Keratinocyte (primary cell): Measurements from ENCODE around the gene FAM83E. TPM values are rescaled to one million over a fixed set of nuclear protein-coding genes. Genes with fewer than 3 reads are reported as not detected.

Experiments
- DNase-seq: peaks from one replicate; pipeline ENCODE4 v3.0.0-alpha.2; 2011; ENCODE audit warnings: low read depth, missing footprints, low spot score
- FAIRE-seq: peaks from 2 replicates; lab custom pipeline; 2011; peaks lifted over from hg19 to GRCh38; lab: Jason Lieb, UNC
- H2AFZ ChIP-seq: 2 replicates; pipeline ENCODE4 v1.6.0; 2012; ENCODE audit warnings: low read length, control low read depth, inconsistent platforms; ENCODE audit not compliant: control insufficient read depth
- H3K27ac ChIP-seq: 2 replicates; pipeline ENCODE4 v1.5.1; 2011; ENCODE audit warnings: low read length; ENCODE audit not compliant: control insufficient read depth, insufficient read depth
- H3K27me3 ChIP-seq: 3 replicates; pipeline ENCODE4 v1.6.0; 2011; ENCODE audit warnings: low read length; ENCODE audit not compliant: control insufficient read depth, insufficient read depth; ENCODE audit errors: extremely low read depth
- H3K36me3 ChIP-seq, 2 experiments: 2 replicates in 1 of 2; 3 replicates in 1 of 2; pipeline ENCODE4 v1.5.1; 2011; ENCODE audit warnings: low read length in 2 of 2, mild to moderate bottlenecking in 1 of 2; ENCODE audit not compliant: control insufficient read depth in 2 of 2, insufficient read depth in 2 of 2; ENCODE audit errors: extremely low read depth in 1 of 2
- H3K4me1 ChIP-seq: 3 replicates; pipeline ENCODE4 v1.5.1; 2011; ENCODE audit warnings: low read length; ENCODE audit not compliant: control insufficient read depth, insufficient read depth; ENCODE audit errors: extremely low read depth
- H3K4me2 ChIP-seq: 3 replicates; pipeline ENCODE4 v1.6.0; 2011; ENCODE audit warnings: low read depth, low read length; ENCODE audit not compliant: control insufficient read depth, insufficient read depth; ENCODE audit errors: extremely low read depth
- H3K4me3 ChIP-seq, 3 experiments: fragments of 200-600 bp in 1 of 3; sonication (generic) in 1 of 3; 2 replicates in 2 of 3; 3 replicates in 1 of 3; pipeline ENCODE4 v1.5.1; 2011 to 2016; ENCODE audit warnings: low read length in 3 of 3, mild to moderate bottlenecking in 3 of 3, control low read depth in 2 of 3, inconsistent platforms in 1 of 3, low read depth in 1 of 3, mixed read lengths in 1 of 3, mixed run types in 1 of 3, moderate library complexity in 1 of 3; ENCODE audit not compliant: control insufficient read depth in 2 of 3, insufficient read depth in 2 of 3; ENCODE audit errors: extremely low read depth in 1 of 3
- H3K79me2 ChIP-seq: 2 replicates; pipeline ENCODE4 v1.6.0; 2012; ENCODE audit warnings: low read length; ENCODE audit not compliant: control insufficient read depth, insufficient read depth
- H3K9ac ChIP-seq: 3 replicates; pipeline ENCODE4 v1.6.0; 2011; ENCODE audit warnings: low read length; ENCODE audit not compliant: control insufficient read depth, insufficient read depth; ENCODE audit errors: extremely low read depth
- H3K9me1 ChIP-seq: 3 replicates; pipeline ENCODE4 v1.6.0; 2011; ENCODE audit warnings: low read length; ENCODE audit not compliant: control insufficient read depth, insufficient read depth; ENCODE audit errors: extremely low read depth
- H3K9me3 ChIP-seq: 2 replicates; pipeline ENCODE4 v1.5.1; 2012; ENCODE audit warnings: low read depth, low read length; ENCODE audit not compliant: control insufficient read depth
- H4K20me1 ChIP-seq: 3 replicates; pipeline ENCODE4 v1.6.0; 2011; ENCODE audit warnings: low read length; ENCODE audit not compliant: control insufficient read depth, insufficient read depth; ENCODE audit errors: extremely low read depth
- CTCF ChIP-seq, 3 experiments: IDR thresholded peaks in 1 of 3; conservative IDR thresholded peaks in 1 of 3; optimal IDR thresholded peaks in 1 of 3; 2 replicates in 2 of 3; 3 replicates in 1 of 3; pipeline versions ENCODE3 to v1.5.1; 2011; ENCODE audit warnings: low read length in 3 of 3, mild to moderate bottlenecking in 3 of 3, moderate library complexity in 2 of 3, control low read depth in 1 of 3, inconsistent platforms in 1 of 3; ENCODE audit not compliant: insufficient read depth in 2 of 3; ENCODE audit errors: extremely low read depth in 1 of 3
- EZH2 ChIP-seq: IDR thresholded peaks from one replicate; pipeline ENCODE4 v1.6.1; 2012; ENCODE audit warnings: inconsistent platforms, mild to moderate bottlenecking, low read length, moderate library complexity
- dilution Hi-C: fragments of 300-500 bp; cut with MboI; formaldehyde crosslinking; loops from one replicate; pipeline ENCODE4 v1.7.0; 2020; ENCODE audit warnings: low sequenced_read_pairs; ENCODE audit not compliant: extremely low pct_ligation_motif_present
- polyA plus RNA-seq, 5 experiments: library from polyadenylated mRNA; depleted of rRNA in 3 of 5; stranded (reverse) in 3 of 5; stranded (forward) in 1 of 5; unstranded in 1 of 5; fragments of >200 nt; gene quantifications; 1 replicate in 1 of 5; 2 replicates in 3 of 5; 3 replicates in 1 of 5; pipeline versions ENCODE4 v1.2.1 to v1.2.3, GENCODE V29; 2011 to 2012; ENCODE audit warnings: missing spikeins in 2 of 5, low read depth in 1 of 5, low replicate concordance in 1 of 5

FAM83E gene
- polyA plus RNA-seq, 1 donor (not counting 4 experiments of a cell fraction or from before 2014, with no cell fraction given) = 0.17 TPM

- Histone ChIP-seq H3K4me2 (no peak overlapping the region), H3K9me3 (no peaks in the 10 kb centered on the region), H2AFZ (no peak overlapping the region), H3K27me3 (no peaks in the 10 kb centered on the region), H3K27ac (no peak overlapping the region), H4K20me1 (no peaks in the 10 kb centered on the region), H3K4me1 (no peaks in the 10 kb centered on the region), H3K36me3 (no peaks in the 10 kb centered on the region), H3K4me3 (no peak overlapping the region), H3K9ac (no peak overlapping the region), H3K9me1 (no peaks in the 10 kb centered on the region), H3K79me2 (no peaks in the 10 kb centered on the region)
- no peak for DNase-seq
- dilution Hi-C loops = no loop called here
- TF ChIP-seq CTCF (optimal IDR thresholded peaks at IDR 0.05 in 1 of 3, IDR thresholded peaks at IDR 0.05 in 1 of 3, conservative IDR thresholded peaks at IDR 0.05 in 1 of 3; ENCODE audit: extremely low read depth in 1 of 3, insufficient read depth in 2 of 3, low read length in 3 of 3) = no peak
- no peak for TF ChIP-seq EZH2
- no peak for FAIRE-seq
These were observed 19.0 kb downstream of the FAM83E start for GRCh38 chr19:48595833-48596232.

DNA sequence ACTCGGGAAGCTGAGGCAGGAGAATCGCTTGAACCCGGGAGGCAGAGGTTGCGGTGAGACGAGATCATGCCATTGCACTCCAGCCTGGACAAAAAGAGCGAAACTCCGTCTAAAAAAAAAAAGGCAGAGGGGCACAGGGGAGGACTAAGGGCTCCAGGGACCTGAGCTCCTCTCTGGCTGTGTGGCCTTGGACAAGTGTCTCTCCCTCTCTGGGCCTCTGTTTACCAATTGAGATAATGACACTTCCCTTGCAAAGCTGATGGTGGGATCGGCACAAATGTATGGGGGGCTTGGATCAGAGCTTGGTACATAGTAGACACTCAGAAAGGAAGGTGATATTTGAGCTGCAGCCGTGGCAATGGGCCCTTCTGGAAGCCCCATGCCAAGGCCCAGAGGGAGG lies 19.7 kb downstream of the FAM83E start:
- Histone ChIP-seq H3K4me1 (no peaks in the 10 kb centered on the region), H3K4me3 (no peak overlapping the region), H3K9ac (no peak overlapping the region), H3K36me3 (no peaks in the 10 kb centered on the region), H3K9me1 (no peaks in the 10 kb centered on the region), H3K27ac (no peak overlapping the region), H3K79me2 (no peaks in the 10 kb centered on the region), H2AFZ (no peak overlapping the region), H4K20me1 (no peaks in the 10 kb centered on the region), H3K4me2 (no peak overlapping the region), H3K9me3 (no peaks in the 10 kb centered on the region), H3K27me3 (no peaks in the 10 kb centered on the region)
- DNase-seq = no peak
- FAIRE-seq = no peak
- TF ChIP-seq EZH2 = no peak
- no peak for TF ChIP-seq CTCF (optimal IDR thresholded peaks at IDR 0.05 in 1 of 3, IDR thresholded peaks at IDR 0.05 in 1 of 3, conservative IDR thresholded peaks at IDR 0.05 in 1 of 3; ENCODE audit: extremely low read depth in 1 of 3, insufficient read depth in 2 of 3, low read length in 3 of 3)
- dilution Hi-C loops = no loop called here
